Kidney capillary endothelial cell (primary cell): Measurements from ENCODE around the gene RASL10B.

Source experiments
- DNase-seq: peaks from one replicate; pipeline ENCODE4 v3.0.0-alpha.2; 2018; ENCODE audit warnings: low spot score

RASL10B gene

DNA sequence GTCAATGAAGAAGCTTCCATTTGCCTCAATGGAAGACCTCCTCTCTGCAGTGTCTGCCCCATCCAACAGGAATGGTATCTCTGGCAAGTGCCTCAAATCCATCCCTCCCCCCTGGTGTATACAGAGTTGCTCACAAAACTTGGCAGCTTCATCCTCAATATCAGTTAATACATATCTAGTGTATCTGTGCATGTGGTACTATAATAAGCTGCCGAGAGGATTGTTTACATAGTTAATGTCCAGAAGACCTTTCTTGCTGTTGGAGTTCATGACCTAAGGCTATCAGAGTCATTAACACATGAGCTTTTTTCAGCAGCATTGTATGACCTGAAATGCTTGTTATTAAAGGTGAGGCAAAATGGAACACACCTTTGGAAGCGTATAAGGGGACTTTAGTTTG, 14.0 kb upstream of the RASL10B start:
- DNase-seq = no peak

GRCh38 chr17:35723735-35724134, 7.7 kb upstream of the RASL10B start:
- DNase-seq = no peak

DNA sequence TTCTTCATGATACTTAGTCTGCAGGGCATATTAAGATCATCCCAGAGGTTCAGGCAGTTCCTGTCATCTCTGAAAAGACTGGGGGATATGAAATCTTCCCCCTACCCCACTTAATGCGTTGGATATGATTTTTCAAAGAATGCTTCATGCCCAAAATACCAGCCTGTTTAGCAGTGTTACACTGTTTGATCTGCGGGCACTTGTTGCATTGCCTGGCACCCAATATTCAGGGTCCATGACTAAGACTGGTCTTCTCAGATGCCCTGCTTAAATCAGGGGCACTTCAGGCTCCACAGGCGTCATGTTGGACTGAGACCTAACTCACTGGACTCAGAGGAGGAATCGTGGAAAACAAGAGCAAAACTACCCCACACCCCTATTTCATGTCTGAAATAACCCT, 6.4 kb upstream of the RASL10B start:
- DNase-seq = no peak

- DNase-seq = no peak
Measured at GRCh38 chr17:35725802-35726126, 5.7 kb upstream of the RASL10B start.

DNA sequence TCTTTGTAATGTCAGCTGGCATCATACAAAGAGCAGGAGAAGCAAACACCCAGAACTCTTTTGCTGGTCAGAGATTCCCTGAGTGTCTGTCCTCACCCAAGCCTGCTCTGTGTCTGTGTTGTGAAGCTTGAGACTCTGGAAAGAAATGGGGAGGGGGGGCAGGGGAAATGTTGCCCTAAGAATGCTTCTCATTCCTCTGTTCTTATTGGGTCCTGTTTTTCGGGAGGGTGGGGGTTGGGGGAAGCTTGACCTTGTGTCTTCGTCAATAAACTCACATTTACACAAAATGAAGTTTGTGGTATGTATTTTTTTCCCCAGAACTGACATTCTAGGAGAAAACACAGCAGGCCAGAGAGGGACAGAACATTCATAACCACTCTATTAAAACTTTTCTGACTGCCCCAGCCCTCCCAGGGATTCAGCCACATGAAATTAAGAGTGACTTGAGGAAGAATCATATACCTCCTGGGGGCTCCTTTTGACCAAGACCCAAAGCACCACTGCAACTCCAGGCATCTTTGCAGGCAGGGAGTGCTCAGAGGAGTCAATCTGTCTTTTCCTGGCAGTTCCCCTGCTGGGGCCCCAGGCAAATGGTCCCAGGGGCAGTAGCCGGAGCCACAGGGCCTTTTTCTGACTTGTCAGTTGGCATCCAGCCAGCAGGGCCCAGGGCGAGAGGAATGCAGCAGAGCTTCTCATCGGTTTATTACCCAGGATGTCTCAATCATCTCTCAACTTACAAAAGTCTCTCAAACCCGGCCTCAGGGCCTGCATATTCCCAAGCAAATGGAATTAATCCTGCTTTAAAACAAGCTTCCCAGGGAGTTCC, 5.1 kb upstream of the RASL10B start:
- DNase-seq = no peak

DNA sequence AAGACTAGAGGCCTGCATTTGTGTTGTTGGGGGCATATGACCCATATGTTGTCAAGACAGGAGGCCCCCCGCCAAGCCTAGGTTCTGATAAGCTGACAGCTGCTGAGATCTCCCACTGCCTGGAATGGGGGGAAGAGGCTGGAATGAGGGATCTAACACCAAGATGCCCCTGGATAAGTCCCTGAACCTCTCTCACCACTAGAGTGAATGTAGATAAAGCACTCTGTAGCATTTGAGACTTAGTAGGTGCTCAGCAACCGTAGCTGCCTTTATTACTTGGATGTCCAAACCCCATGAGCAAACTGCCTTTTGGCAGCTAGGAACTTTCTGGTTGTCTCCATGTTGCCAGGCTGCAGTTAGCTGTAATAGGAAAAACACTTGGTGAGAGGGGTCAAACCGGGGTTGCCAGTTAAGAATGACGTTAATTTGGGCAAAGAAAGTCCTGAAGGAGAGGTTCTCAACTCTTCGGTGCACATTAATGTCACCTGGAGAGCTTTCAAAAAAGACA, 4.4 kb upstream of the RASL10B start:
- no peak for DNase-seq

DNA sequence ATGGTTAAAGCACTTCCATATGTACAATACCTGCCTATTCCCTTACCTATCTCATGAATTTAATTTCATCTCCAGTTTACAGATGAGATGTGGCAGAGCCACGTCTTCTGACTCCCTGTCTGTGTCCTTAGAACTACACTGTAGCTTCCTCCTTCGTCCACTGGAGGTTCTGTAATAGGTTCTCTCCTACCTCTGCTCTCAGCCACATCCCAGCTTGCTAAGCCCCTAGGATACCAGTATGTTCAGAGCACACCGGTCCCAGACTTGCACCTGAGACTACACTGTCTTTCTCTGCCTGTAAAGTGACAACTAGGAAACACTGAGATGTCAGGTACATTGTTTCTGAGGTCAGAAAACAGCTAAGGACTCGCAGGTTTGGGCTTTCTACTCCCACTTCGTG, 3.8 kb upstream of the RASL10B start:
- no peak for DNase-seq

DNA sequence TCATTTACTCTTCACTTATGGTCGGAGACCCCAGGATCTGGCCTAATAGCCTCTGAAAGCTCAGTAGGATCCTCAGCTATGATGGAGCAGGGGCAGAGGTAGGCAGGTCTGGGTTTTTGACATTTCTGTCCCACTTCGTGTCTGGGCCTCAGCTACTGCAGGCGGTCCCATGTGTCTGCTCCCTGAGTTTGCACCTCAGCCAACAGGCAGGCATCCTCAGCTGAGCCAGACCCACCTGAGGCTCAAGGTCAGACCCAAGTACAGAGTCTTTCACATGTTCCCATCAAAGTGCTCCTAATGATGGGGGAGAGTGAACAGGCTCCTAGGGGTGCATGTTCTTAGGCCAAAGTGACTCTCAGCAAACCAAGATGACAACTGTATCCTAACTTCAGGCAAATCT, 2.9 kb upstream of the RASL10B start:
- no peak for DNase-seq

DNA sequence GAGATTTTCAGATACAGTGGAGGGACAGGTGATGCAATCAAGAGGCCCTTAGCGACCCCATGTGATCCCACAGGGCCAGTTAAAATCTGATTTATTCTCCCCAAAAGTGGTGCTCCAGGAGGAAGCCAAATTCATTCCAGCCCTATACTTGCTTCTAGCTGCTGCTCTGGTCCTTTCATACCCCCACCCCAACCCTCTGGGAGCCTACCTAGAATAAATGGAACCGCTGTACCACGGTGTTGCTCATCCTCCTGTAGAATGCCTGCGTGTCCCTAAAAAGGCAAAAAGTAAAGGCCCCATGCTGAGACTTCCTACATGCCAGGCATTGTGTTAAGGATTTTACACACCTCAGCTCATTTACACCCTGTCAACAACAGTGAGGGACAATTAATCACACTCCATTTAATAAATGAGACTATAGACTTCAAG, 2.0 kb upstream of the RASL10B start:
- DNase-seq = no peak

GRCh38 chr17:35730400-35731005, 936 bp upstream of the RASL10B start:
- DNase-seq = no peak

DNA sequence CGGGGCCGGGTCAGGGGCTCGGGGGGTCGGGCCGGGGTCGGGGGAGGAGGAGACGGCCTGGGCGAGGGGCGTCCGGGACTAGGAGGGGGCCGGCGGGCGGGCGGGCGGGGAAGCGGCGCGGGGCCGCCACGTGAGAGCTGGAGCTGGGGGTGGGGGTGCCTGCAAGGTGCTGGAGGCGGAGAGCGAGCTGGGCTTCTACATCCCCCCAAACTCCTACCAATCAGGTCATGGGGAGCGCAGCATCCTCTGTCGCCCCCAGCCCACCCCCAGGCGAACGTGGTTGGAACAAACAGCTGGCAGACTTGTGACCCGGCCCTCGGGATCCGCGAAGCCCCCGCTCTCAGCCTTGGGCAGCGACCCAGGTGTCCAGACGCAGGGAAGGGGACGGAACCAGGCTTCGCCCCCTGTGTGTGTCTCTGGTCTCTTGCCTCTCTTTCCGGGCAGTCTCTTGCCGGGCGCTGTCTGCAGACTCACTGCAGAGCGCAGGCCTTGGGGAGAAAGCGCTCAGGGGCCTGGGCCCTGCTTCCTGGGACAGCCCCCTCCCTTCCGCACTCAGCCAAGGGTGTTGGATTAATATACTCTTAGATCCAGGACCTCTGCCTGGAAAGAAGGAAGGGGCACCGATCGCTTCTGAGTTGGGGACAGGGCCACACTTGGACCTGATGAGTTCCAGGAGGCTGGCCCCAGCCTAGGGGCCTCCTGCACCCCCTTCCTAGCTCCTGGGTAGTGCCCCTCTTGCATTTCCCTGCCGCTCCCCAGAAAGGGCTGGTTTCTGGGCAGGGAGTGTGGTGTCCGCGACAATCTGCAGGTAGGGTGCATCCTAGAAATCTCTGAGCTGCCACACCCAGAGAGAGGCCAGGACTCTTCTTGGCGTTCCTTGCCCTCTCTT, 722 bp downstream of the RASL10B start:
- no peak for DNase-seq

GRCh38 chr17:35732806-35733136, 1.3 kb downstream of the RASL10B start:
- no peak for DNase-seq

GRCh38 chr17:35733366-35733765, 1.9 kb downstream of the RASL10B start:
- DNase-seq = no peak

- no peak for DNase-seq
Measured at GRCh38 chr17:35734396-35734795, 3.0 kb downstream of the RASL10B start.

GRCh38 chr17:35735036-35735805, 3.8 kb downstream of the RASL10B start:
- no peak for DNase-seq

DNA sequence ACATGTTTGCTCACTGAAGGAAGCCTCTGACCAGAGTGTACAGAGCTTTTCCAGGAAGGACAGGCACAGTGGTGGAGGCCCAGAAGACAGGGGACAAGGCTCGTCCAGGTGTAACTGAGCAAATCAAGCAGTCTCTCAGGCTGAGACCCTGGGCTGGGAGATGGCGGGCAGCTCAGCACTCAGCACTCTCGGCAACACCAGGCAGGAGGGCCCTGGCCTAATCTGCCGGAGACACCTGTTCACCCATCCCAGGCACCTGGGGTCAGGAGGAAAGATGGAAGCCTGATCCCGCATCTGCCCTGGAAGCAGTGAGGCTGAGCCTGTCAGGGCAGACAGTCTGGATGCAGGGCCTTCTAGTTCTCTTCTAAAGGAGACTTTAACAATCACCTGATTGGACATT, 4.8 kb downstream of the RASL10B start:
- DNase-seq = no peak

DNA sequence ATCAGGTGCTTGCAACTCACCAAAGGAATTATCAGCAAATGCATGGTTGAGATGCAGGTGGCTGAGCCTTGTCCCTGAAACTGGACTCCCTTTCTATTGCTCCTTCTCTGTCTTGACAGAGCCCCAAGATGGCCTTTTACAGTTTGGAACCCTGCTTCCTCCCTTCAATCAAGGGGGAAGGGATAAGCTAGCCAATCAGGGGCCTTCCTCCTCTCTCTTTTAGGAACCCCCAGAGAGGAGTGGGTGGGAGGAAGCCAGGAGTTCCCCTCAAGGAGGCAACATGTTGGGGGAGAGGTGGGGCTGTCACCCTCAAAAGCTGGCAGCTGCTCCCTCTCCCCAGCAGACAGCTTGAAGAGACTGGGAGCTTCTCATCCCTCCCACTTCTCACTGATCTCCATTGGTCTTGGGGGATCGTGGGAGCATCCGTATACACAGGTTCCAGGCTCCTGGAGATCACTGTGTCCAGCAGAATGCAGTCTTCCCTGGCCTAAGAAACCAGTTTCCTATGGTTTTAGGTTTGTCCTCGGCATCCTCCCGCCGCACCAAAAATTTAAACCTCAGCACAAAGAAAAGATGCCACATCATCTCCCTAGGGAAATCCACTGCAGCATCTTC, 7.2 kb downstream of the RASL10B start:
- no peak for DNase-seq

GRCh38 chr17:35740216-35740615, 8.8 kb downstream of the RASL10B start:
- DNase-seq = no peak

DNA sequence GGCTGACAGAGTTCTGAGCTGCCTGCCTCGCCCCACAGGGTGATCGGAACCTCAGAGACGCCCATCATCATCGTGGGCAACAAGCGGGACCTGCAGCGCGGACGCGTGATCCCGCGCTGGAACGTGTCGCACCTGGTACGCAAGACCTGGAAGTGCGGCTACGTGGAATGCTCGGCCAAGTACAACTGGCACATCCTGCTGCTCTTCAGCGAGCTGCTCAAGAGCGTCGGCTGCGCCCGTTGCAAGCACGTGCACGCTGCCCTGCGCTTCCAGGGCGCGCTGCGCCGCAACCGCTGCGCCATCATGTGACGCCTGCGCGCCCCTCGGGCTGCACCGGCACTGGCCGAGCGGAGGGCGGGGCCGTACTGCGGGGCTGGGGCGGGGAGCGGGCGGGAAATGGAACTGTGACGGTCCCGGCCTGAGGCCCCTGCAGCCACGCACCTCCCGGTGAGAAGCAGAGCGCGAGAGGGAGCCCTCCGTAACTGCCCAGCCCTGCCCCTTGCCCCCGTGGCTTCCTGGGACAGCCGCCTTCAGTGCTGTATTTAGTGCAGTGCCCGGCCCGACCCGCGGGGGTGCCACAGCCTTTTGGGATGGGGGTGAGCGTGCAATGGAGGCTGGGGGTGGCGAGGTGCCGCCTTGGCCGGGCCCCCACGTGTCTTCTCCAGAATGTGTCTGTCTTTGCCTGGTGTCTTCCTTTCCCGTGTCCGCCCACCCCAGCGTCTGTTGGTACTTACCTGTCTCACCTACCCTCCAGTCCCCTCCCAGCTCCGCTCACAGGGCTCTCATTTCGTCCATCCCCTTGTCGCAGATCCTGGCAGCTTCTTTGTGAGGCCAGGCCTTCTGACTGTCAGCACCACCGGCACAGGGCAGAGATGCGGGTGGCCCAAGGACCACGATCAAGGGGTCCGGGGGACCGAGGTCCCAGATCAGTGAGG, 9.8 kb downstream of the RASL10B start:
- no peak for DNase-seq

DNA sequence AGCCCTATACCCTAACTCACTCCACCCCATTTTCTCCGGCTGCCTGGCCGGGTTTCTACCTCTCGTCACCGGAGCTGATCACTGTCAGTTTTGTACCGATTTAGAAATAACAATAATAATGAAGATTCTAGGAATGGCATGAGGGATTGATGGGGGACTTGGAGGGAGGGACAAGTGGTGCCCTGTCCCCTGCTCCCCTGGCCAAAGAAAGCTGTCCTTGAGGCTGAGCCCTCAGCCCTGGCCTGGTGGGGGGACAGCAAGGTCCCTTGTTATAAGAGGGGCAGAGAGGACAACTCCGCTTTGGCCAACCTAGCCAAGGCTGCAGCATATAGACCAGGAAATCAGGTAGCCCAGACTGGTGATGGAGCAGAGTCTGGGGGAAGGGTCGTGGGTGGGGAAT, 11.1 kb downstream of the RASL10B start:
- no peak for DNase-seq
